Activated CD4-positive, alpha-beta T cell treated with anti-CD3 and anti-CD28 coated beads, Interleukin-2, amount 50 U/mL, for 4 hours (primary cell): ENCODE measurements around the gene HDDC3.

ENCODE experiments used
- DNase-seq, 2 experiments: peaks; one replicate each; pipeline ENCODE4 v3.0.0-alpha.2; 2020

HDDC3 gene

GRCh38 chr15:90889736-90890456 is 42.5 kb downstream of the HDDC3 start:
- no peak for DNase-seq

DNA sequence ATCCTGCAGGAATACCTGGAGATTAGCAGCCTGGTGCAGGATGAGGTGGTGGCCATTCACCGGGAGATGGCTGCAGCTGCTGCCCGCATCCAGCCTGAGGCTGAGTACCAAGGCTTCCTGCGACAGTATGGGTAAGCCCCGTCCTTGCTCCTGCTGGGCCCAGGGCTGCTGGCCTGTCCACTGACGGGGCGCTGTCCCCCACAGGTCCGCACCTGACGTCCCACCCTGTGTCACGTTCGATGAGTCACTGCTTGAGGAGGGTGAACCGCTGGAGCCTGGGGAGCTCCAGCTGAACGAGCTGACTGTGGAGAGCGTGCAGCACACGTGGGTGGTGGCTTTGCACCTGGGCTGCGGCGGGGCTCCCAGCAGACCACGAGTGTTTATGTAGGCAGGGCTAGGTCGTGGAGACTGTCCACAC is 43.0 kb downstream of the HDDC3 start:
- no peak for DNase-seq

DNA sequence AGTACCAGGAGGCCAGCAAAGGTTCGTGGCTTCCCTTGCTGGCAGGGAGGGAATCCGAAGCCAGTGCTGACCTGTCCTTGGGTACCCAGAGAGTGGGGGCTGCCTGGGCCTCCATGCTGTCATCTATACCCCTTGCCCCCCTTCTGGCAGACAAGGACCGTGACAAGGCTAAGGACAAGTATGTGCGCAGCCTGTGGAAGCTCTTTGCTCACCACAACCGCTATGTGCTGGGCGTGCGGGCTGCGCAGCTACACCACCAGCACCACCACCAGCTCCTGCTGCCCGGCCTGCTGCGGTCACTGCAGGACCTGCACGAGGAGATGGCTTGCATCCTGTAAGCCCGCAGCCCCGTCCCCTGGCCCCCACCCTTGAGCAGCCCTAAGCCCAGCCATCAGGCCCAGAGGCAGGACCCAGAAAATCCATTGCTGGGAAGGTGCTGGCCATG is 45.3 kb downstream of the HDDC3 start:
- DNase-seq = no peak

DNA sequence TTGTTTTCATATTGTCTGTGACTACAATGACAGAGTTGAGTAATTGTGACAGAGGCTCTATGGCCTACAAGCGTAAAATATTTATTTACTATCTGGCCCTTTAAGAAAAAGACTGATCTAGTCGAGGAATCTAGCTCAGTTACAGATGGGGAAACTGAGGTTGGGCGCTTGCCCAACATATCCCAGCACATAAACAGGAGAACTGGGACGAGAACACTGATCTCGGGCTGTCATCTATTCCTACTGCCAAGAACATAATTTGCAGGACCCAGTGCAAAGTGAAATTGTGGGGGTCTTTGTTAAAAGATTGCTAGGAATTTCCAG is 46.1 kb downstream of the HDDC3 start:
- no peak for DNase-seq

DNA sequence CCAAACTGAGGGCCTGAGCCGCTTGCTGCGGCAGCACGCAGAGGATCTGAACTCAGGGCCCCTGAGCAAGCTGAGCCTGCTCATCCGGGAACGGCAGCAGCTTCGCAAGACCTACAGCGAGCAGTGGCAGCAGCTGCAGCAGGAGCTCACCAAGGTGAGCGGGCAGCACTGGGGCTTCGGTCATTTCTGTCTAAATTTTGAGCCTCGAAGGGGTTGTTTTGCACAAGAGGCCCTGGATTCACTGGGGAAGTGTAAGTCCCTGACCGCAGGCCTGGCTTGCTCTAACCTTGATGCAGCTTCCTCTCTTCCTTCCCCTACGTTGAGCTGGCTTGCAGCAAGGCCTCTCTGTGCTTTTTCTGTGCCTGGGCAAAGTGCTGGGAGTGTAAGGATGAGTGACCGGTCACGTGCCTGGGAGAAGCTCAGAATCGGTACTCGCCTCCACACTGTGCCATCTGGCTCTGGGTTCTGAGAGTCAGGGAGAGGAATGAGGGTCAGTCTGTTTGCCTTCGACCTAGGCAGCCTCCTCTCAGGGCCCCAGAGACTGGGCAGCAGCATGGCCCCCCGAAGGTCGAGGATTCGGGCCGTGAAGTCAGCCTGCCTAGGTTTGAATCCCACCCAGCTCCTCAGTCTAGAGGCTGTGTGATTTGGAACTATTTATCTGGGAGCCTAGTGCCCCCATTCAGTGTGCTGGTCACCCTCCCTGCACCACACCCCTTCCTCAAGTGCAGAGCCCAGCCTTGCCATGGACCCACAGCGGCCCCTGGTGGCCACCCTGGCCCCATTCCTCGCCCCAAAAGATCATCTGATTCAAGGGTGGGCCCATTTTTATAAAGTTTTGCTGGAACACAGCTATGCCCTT is 46.7 kb downstream of the HDDC3 start:
- DNase-seq = peak; percentile 76 to 79

GRCh38 chr15:90884719-90885431 is 47.5 kb downstream of the HDDC3 start:
- no peak for DNase-seq

DNA sequence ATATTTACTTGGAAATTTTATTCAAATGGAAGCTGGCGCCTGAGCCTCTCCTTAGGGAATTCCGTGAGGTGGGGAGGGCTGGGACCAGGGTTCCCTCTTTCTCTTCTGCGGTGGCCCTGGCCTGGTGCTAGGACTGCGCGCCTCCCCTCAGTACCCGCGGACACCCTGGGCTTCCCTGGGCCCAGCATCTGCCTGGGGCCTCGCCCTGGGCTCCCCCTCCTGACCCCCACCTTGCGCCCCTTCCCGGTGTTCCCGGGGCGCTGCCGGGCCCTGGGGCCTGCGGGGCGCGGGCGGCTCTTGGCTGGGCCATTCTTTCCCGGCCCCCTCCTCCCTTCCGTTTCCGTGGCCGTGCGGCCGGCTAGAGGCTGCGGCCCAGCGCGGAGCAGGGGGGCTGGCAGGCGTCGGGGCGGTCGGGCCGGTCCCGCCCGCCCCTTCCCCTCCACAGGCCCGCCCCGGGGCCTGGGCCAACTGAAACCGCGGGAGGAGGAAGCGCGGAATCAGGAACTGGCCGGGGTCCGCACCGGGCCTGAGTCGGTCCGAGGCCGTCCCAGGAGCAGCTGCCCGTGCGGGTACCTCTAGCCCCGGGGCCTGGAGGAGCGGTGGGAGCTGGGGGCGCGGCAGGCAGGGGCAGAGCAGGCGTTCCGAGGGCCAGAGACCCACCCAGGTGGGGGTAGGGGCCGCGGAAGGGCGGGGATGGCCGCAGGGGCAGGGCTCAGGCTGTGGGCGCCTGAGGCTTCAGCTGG is 48.2 kb downstream of the HDDC3 start, which contains the start of gene FES:
Gene FES (plus strand): TSS at position 529 of the 743 bp plus-strand sequence. CDS start 542 bp downstream, outside the sequence.
- no peak for DNase-seq

DNA sequence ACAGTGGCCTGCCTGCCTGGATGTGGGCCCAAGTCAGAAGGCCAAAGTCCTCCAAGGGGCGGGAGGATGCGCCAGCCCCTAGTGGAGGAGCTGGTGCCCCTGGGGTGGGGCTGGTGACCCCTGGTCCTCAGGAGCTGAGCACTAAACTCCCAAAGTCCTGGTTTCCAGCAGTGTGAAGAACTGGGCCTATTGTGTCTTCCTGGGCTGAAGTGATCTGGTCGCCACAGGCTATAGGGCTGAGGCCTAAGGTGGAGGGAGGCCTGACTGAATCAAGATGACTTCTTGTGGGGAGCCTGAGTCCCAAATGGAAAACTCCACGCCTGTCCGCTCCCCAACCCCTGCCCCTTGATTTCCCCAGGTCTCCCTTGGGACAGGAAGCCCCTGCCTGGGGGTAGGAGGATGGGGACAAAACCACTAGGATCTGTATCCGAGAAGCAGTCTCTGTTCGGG is 48.8 kb downstream of the HDDC3 start:
- no peak for DNase-seq

- DNase-seq = no peak
These were observed 49.4 kb downstream of the HDDC3 start for GRCh38 chr15:90882781-90883525.

- DNase-seq = no peak
These were observed 50.2 kb downstream of the HDDC3 start for GRCh38 chr15:90881978-90882721.

DNA sequence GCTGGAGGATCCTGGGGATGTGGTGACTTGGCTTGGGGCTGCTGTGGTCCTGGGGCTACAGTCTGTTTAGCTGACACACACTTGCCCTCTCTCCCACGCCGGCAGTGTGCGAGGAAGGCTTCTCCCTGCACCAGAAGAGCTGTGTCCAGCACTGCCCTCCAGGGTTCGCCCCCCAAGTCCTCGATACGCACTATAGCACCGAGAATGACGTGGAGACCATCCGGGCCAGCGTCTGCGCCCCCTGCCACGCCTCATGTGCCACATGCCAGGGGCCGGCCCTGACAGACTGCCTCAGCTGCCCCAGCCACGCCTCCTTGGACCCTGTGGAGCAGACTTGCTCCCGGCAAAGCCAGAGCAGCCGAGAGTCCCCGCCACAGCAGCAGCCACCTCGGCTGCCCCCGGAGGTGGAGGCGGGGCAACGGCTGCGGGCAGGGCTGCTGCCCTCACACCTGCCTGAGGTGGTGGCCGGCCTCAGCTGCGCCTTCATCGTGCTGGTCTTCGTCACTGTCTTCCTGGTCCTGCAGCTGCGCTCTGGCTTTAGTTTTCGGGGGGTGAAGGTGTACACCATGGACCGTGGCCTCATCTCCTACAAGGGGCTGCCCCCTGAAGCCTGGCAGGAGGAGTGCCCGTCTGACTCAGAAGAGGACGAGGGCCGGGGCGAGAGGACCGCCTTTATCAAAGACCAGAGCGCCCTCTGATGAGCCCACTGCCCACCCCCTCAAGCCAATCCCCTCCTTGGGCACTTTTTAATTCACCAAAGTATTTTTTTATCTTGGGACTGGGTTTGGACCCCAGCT is 51.0 kb downstream of the HDDC3 start:
- no peak for DNase-seq

DNA sequence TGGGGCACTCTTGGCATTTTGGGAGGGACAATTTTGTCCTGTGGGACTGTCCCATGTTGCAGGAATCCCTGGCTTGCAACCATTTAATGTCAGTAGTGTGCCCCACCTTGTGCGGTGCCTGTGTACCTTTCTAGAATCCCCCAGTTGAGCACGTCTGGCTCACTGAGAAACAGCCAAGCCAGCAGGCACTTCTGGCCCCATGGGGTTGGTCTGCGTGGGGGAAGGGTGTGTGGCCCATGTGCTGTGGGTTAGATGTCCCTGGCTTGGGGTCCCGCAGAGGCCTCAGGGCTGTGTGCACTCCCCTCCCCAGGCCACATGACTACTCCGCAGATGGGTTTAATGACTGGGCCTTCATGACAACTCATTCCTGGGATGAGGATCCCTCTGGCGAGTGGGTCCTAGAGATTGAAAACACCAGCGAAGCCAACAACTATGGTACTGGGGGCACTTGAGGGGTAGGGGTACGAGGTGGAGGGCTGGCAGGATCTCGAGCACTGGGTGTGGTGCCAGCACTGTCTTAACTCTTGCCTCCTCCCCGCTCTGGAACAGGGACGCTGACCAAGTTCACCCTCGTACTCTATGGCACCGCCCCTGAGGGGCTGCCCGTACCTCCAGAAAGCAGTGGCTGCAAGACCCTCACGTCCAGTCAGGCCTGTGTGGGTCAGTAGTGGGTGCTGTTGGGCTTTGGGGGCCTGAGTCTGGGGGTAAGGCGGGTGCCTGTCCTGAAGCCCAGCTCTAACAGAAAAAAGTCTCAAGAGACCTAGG is 51.8 kb downstream of the HDDC3 start:
- DNase-seq = no peak
